KG1 (cell line): ENCODE measurements around the gene SECISBP2.
"Not testable (repeated sequence)": the region's sequence is repeated elsewhere in the genome, so short reads cannot be mapped to it uniquely, and the experiment has no call there.

Experiments used
- DNase-seq: peaks from one replicate; lab custom pipeline; 2025; lab: John Stamatoyannopoulos, UW

The SECISBP2 gene

DNA sequence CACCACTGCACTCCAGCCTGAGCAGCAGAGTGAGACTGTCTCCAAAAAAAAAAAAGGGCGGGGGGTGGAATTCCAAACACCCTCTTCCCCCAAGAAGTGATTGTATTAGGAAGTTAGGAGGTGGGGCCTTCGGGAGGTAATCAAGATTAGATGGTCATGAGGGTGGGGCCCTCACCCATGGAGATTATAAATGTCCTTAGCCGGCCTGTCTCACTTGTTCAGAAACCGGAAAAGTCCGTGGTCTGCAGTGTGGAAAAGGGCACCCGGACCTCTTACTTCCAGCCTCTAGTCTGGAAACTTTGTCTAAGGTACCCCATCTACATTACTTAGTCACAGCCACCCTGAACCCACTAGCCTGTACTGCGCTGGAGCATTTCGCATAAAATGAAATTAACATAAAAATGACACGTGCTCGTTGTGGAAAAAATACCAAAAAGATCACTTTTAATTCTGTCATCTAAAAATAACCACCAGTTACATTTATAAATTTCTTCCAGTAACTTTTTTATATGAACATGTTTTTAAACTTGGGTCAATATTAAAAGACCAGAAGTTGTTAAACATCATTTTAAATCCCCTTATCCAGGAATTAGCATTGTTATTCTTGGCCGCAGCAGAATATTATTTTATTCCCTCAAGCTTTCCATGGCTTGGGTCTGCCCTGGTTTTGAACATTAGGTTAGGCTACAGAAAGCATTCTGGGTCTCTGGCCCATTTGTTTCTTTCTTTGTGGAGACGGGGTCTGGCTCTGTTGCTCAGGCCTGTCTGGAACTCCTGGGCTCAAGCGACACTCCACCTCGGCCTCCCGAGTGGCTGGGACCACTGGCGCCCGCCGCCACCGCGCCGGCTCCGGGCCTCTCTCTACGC, 8.5 kb upstream of the SECISBP2 start:
- DNase-seq = no peak

DNA sequence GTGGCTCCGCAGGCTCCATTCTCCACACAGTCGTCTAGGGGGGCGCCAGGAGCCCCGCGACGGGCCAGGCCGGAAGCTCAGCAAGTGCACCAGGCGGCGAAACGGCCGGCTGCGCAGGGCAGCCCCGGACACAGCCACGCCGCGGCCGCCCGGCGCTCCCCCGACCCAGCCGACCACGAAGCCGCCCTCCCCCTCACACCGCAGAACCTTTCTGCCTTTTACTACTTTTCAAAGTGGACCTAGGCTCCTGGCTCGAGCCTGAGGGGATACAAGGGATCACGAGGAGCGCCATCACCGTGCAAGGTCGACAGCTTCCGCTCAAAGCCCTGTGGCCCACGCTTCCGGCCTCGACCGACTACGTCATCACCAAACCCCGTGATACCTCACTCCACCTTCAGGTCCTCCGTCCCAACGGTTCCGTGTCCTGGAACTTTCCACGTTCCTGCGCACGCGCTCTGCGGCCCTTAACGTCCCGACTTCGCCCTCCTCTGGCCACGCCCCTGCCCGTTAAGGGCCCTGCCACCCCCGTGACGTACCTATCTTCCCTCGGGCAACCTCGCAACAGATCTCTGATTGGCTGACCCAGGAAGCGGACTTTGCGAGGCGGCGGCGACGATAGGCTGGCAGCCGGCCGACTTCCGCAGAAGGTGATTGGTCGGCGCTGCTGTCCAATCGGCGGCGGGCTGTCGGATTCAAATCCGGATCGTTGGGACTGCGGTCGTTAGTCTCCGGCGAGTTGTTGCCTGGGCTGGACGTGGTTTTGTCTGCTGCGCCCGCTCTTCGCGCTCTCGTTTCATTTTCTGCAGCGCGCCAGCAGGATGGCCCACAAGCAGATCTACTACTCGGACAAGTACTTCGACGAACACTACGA, 7.6 kb upstream of the SECISBP2 start, which contains the start of gene CKS2:
TSS of gene CKS2 (plus strand) at position 721 of the 871 bp plus-strand sequence. CDS start at position 819, 98 bp downstream.
- DNase-seq = peak; percentile 99

DNA sequence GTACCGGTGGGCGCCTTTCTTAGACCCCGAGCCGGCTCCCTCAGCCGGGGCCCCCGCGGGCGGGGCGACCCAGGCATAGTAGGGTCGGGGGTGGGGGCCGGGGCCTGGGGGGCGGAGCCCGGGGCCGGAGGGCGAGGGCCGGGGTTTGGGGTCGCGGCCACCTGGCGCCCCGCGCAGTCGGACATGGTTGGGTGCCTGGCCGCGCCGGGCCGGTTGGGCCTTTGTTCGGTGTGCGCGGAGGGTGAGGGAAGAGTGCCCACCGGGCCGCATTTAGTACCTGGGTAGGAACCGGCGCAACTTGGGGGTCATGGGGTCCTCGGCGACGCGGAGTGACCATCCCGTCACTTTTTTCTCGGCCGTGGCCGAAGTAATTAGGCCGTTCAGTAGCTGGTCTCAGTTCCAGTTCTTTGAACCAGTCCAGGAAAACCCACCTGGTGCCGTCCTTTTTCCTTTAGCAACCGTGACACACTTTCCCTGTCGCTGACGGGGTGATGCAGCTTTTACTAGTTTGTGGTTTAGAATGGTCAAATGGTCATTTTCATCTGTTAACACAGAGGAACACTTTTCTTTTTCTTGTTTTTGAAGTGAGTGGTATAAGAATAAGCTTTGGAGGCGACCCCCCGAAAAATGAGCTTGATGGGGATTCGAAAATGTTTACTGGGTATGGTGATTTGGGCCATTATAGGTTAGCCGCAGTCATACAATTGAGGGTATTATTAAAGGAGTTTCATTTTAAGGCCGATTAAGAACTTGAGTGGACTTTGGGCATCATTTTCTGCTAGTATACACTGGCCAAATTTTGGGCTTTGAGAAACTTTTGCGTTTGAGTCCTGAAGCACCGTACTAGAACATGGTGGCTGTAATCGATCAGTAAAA, 6.7 kb upstream of the SECISBP2 start:
- DNase-seq = no peak

DNA sequence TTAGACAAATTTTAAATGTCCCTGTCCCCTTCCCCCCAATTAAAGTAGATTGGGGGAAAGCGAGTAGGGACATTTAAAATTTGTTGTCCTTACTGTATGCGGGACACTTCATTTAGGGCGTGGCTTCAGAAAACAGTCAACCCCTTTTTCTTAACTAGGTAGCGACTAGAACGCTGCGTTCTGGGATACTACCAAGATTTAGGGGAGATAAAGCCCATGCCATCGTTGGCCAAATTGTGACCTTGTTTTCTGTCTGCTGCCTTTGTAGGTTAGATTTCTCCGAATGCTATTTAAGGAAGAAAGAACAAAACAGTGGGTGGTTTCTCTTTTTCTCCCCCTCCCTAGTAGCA, 6.1 kb upstream of the SECISBP2 start:
- DNase-seq = no peak

- no peak for DNase-seq
Observed at GRCh38 chr9:89313842-89314241, 4.5 kb upstream of the SECISBP2 start.

GRCh38 chr9:89314955-89315354, 3.3 kb upstream of the SECISBP2 start:
- DNase-seq = no peak

GRCh38 chr9:89315482-89315881, 2.8 kb upstream of the SECISBP2 start:
- no peak for DNase-seq

- peak; percentile 7 for DNase-seq
Observed at GRCh38 chr9:89317282-89317681, 1.0 kb upstream of the SECISBP2 start.

DNA sequence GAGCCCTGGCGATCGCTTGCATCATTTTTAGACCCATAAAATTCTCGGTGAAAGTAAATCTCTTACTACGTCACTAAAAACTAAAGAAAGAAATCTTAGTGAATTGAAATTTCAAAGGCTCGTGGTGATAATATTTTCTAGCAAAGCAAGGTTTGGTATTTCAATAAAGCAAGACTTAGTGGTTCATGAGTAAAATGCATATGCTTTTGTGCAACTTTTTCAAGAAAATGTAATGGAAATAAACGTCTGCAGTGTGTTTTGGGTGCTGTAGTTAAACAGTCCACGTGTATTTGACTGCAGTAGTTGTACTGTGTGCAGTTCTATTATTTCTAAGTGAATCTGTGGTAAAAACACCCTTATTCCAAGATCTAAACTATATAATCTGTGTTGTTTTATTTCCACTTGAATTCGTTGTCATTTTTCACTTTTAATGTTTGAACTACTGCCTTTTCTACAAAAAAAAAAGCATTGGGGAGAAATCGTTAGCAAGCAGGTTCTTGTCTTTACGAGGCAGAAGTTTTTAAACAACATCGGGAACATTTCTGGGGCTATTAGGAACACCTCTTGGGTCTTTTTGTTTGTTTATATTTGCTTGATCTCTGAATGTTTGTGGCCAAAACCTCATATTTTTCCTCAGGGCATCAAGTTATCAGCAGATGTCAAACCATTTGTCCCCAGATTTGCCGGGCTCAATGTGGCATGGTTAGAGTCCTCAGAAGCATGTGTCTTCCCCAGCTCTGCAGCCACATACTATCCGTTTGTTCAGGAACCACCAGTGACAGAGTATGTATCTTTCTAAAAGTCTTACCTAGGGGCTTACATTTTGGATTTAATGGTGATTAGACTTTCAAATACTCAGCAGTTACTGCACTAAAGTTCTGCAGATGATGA, 960 bp downstream of the SECISBP2 start:
- DNase-seq = no peak

DNA sequence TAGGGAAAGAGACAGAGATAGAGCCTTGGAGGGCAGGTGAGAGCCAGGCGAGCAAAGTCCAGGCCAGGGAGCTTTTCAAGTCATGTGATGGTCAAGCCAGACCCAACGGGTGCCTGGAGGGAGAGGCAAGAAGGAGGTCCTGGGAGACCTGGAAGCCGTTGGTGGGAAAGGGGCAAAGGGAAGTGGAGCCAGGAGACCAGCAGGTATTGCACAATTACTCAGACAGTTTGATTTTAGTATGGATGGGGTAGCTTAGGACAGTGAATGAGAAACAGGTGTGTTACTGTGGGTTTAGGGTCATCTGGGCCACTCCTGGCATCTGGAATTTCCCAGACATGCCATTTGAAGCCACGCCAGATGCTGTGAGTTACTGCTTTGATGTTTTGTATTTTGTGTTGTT, 5.1 kb downstream of the SECISBP2 start:
- no peak for DNase-seq

DNA sequence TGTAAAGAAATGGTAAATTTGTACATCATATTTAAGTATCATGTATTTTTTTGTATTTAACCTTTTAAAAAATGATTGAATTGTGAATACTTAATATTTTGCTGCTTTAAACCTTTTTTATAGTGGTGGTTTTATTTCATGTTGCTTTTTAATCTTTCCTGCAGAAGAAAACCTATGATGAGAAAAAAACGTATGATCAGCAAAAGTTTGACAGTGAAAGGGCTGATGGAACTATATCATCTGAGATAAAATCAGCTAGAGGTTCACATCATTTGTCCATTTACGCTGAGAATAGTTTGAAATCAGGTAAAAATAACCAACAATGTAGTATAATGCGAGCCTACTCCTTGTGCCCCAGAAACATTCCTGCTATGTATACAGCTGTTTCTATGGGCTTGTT, 7.4 kb downstream of the SECISBP2 start:
- no peak for DNase-seq

DNA sequence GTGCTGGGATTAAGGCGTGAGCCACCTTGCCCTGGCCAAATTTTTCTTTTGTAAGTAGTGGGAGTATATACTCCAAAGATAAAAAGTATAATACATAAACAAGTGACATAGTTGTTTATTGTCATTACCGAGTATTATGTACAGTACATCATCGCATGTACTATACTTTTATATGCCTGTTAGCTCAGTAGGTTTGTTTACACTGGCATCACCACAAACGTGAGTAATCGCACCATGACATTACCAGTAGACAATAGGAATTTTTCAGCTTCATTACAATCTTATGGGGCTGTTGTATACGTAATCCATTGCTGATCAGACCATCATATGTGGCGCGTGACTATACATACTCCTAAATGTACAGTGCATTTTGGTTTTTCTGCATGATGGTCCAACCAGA, 9.8 kb downstream of the SECISBP2 start:
- no peak for DNase-seq

DNA sequence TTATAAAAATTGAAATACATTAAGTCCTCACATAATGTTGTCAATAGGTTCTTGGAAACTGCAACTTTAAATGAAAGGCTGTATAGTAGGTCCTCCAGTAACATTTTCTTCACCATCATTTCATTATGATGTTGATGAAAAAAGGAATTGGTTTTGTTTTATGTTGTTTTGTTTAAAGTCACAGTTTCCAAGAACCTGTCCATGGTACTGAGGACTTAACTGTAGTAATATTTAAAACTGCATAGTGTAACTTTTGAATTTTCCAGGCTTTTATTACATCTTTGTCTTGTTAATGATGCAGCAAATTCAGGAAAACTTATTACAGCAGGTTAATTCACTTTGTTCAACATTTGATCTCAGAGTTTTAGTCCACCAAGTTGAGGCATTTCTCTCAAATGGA, 11.6 kb downstream of the SECISBP2 start:
- DNase-seq = no peak

- no peak for DNase-seq
Observed at GRCh38 chr9:89330513-89330912, 12.2 kb downstream of the SECISBP2 start.

- DNase-seq = no peak
Observed at GRCh38 chr9:89339807-89340206, 21.5 kb downstream of the SECISBP2 start.

GRCh38 chr9:89340332-89340731, 22.0 kb downstream of the SECISBP2 start:
- DNase-seq = no peak

DNA sequence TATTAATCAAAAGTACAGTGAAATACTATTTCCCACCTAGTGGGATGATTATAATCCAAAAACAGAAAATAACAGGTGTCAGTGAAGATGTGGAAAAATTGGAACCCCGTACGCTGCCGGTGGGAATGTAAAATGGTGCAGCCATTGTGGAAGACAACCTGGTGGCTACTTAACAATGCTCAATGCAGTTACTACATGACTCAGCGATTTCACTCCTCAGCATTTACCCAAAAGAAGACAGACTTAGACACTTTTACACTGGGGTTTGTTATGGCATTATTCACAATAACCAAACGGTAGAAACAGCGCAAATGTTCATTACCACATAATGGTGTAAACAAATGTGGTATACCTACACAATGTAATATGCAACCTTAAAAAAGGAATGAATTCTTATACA, 23.9 kb downstream of the SECISBP2 start:
- no peak for DNase-seq

DNA sequence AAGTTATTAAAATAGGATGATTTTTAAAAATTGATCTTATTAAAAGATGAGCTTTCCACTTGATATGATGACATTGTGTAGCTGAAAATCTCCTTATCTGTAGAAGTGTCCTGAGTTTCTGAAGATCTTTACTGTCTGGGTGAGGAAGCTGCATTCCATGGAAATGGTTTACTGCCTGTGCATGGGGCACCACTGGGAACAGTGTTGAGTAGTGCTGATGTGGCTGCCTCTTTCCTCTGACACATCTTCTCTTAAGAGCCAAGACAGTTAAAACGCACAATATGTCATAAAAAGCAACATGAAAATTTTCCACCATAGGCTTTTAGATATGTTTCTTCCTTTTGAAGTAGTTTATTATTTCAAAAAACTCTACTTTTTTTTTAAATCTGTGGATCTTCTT, 24.6 kb downstream of the SECISBP2 start:
- DNase-seq = no peak

DNA sequence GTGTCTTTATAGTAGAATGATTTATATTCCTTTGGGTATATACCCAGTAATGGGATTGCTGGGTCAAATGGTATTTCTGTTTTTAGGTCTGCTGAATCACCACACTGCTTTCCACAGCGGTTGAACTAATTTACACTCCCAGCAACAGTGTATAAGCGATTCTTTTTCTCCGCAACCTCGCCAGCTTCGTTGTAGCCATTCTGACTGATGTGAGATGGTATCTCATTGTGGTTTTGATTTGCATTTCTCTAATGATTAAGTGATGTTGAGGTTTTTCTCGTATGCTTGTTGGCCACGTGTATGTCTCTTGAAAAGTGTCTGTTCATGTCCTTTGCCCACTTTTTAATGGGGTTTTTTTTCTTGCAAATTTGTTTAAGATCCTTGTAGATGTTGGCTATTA, 25.5 kb downstream of the SECISBP2 start:
- DNase-seq = not testable (repeated sequence)

DNA sequence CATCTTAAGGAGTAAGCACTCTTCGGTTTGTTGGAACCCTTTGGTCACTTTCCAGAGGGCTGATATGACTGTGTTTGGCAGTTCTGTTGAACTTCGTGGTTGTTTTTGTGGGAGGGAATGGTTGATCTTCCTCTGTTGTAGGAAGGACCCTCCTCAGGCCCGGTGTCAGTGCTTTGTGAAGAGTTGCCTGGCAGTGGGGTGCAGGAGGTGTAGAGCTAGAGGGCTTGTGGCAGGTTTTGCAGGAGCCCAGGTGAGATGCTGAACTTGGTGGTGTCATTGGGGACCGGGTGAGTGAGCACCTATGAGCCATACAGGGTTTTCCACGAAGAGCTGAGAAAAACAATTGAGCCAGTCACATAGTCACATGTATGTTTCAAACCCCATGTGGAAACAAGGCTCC, 27.2 kb downstream of the SECISBP2 start:
- DNase-seq = no peak

DNA sequence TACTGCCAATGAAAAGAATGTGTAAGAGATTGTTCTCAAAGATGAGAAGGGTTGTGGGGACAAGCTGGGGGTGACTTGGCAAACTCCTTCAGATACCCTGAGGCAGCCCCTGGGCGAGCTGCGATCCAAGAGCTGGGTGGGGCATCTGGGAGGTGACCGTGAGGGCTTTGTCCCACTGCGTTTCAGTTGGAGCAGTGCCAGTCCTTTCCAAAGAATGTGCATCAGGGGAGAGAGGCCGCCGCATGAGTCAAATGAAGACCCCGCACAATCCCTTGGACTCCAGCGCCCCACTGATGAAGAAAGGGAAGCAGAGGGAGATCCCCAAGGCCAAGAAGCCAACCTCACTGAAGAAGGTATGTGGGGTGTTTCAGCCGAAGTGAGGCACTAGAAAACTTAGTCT, 28.4 kb downstream of the SECISBP2 start:
- DNase-seq = no peak
